NB4 (cell line): ENCODE measurements around the gene CDK14.

ENCODE experiments used
- CTCF ChIP-seq: IDR thresholded peaks from one replicate; pipeline ENCODE4 v1.5.1; 2012; ENCODE audit warnings: low read depth, low read length
- MAX ChIP-seq: IDR thresholded peaks from 2 replicates; pipeline ENCODE4 v1.6.1; 2011; ENCODE audit warnings: low read depth, low read length
- POLR2A ChIP-seq: IDR thresholded peaks from 2 replicates; pipeline ENCODE4 v1.6.1; 2011; ENCODE audit warnings: mild to moderate bottlenecking; ENCODE audit not compliant: insufficient read length; ENCODE audit errors: extremely low read depth

- TF ChIP-seq CTCF (no peak), POLR2A (no peak), MAX (no peak)
These were observed 11.1 kb downstream of the CDK14 start for GRCh38 chr7:90607196-90607595.
